ENCODE results near the gene GUCY2C.

- TF ChIP-seq EZH2 (IDR thresholded peaks at IDR 0.05; ENCODE audit: borderline replicate concordance, insufficient read depth, low read depth, low read length, poor library complexity, severe bottlenecking) (no peak), CTCF (IDR thresholded peaks at IDR 0.05) (no peak)
These were observed 45.6 kb downstream of the GUCY2C start for GRCh38 chr12:14650789-14651188.
